Stomach (tissue), 9 donors: Measurements from ENCODE around the gene SMYD3. TPM values are rescaled to one million over a fixed set of nuclear protein-coding genes. Genes with fewer than 3 reads are reported as not detected.

Experiments
- DNase-seq, 2 donors: peaks; one replicate each; pipeline versions ENCODE4 v3.0.0 to v3.0.0-alpha.2; 2013 to 2019
- H3K27ac ChIP-seq, 5 donors: fragments of 200-600 bp in 4 of 5; sonication (generic) in 4 of 5; one replicate each; pipeline ENCODE4 v1.5.1; 2013 to 2019; ENCODE audit warnings: mild to moderate bottlenecking in 1 of 5, moderate library complexity in 1 of 5
- H3K27me3 ChIP-seq, 3 donors: fragments of 200-600 bp; sonication (generic); one replicate each; pipeline ENCODE4 v1.5.1; 2017 to 2019; ENCODE audit warnings: mixed run types in 1 of 3
- H3K36me3 ChIP-seq, 4 donors: fragments of 200-600 bp; sonication (generic); 1 replicate in 3 of 4; 2 replicates in 1 of 4; pipeline ENCODE4 v1.5.1; 2016 to 2019
- H3K4me1 ChIP-seq, 4 donors: fragments of 200-600 bp; sonication (generic); one replicate each; pipeline ENCODE4 v1.5.1; 2016 to 2019
- H3K4me3 ChIP-seq, 4 donors: fragments of 200-600 bp; sonication (generic) in 3 of 4; one replicate each; pipeline ENCODE4 v1.5.1; 2016 to 2019; ENCODE audit warnings: mild to moderate bottlenecking in 1 of 4
- H3K9me3 ChIP-seq, 4 donors: fragments of 200-600 bp; sonication (generic); one replicate each; pipeline ENCODE4 v1.5.1; 2016 to 2019
- EP300 ChIP-seq: sonication (generic); formaldehyde crosslinking; IDR thresholded peaks from one replicate; pipeline ENCODE4 v1.6.1; 2017; ENCODE audit warnings: antibody characterized with exemption
- POLR2A ChIP-seq, 4 donors: fragments of 450-650 bp; IDR thresholded peaks; one replicate each; pipeline ENCODE4 v1.6.1; 2016; ENCODE audit warnings: antibody characterized with exemption in 4 of 4, control low read depth in 2 of 4, mild to moderate bottlenecking in 1 of 4, moderate library complexity in 1 of 4
- POLR2AphosphoS5 ChIP-seq, 3 donors: sonication (generic); formaldehyde crosslinking; IDR thresholded peaks; one replicate each; pipeline ENCODE4 v1.6.1; 2016; ENCODE audit warnings: antibody characterized with exemption in 3 of 3
- WGBS, 5 donors: extraction: QIAGEN DNeasy Blood & Tissue Kit in 3 of 5; methylation state at CpG; one replicate each; pipeline versions ENCODE4 v1.1.5 to v1.1.7; 2013 to 2018; 5-methylcytosine and 5-hydroxymethylcytosine counted together
- intact Hi-C: fragments of 100-400 bp; cut with DNase I; formaldehyde crosslinking; loops from one replicate; pipeline ENCODE4 v1.15.1; 2023; ENCODE audit warnings: low total_unique reads
- polyA plus RNA-seq, 3 donors: library from polyadenylated mRNA; stranded (reverse); fragments of 200-250 nt; gene quantifications; one replicate each; pipeline ENCODE4 v1.2.3, GENCODE V29; 2013
- total RNA-seq, 5 donors: library from RNA; depleted of rRNA; stranded (reverse); fragments of >200 nt; gene quantifications; one replicate each; pipeline versions ENCODE4 v1.1.0 to v1.2.3, GENCODE V29; 2014 to 2016
- TF ChIP-seq, protein P1 (sequence below), 7 experiments: fragments of 450-650 bp in 4 of 7; fragments of 200-600 bp in 3 of 7; sonication (generic) in 3 of 7; IDR thresholded peaks; one replicate each; pipeline ENCODE4 v1.5.1; 2016 to 2019; ENCODE audit warnings: antibody characterized with exemption in 7 of 7, control low read depth in 2 of 7, mild to moderate bottlenecking in 1 of 7
- donor health status: healthy with polysubstance abuse.
- donor health status: Bipolar disorder and iron deficiency.
- donor health status: healthy.

Gene SMYD3
- total and polyA plus RNA-seq, 8 donors: 6.4 to 196 (median 27.8) TPM

DNA sequence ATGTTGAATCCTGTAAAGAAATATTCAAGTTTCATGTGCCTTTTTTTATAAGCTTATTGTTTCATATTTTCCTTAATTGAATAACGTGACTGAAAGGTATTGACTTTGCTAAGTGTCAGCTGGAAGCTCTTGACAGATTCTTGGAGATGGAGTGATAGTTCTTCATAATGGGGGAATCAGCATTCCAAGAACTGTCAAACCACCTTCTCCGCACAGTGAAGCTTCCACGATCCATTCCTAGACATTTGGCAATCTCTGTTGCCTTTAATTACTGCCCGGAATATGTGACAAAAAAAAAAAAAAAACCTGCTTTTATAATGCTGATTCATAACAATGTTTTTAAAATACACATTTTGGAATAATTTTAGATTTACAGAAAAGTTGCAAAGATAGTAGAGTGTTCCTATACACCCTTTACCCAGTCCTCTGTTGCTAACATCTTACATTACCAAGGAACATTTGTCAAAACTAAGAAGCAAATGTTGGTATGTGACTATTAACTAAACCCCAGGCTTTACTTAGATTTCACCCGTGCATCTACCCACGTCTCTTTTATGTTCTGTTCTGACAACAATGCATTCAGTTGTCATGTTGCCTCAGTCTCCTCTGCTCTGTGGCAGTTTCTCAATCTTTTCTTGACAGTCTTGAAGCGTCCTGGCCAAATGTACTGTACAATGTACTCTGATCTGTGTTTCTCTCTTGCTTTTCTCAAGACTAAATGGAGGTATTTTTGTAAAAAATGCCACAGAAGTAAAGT, 674.1 kb downstream of the SMYD3 start:
- Histone ChIP-seq H3K9me3 (no peaks in the 10 kb centered on the region), H3K27me3 (no peaks in the 10 kb centered on the region), H3K4me1 (no peaks in the 10 kb centered on the region), H3K36me3 (peaks cover 0 to 11% (median 3%) of the 10 kb centered on the region in 4 donors), H3K4me3 (no peak overlapping the region), H3K27ac (no peak overlapping the region)
- no peak for DNase-seq
- no peak for TF ChIP-seq EP300
- TF ChIP-seq, protein P1, sequence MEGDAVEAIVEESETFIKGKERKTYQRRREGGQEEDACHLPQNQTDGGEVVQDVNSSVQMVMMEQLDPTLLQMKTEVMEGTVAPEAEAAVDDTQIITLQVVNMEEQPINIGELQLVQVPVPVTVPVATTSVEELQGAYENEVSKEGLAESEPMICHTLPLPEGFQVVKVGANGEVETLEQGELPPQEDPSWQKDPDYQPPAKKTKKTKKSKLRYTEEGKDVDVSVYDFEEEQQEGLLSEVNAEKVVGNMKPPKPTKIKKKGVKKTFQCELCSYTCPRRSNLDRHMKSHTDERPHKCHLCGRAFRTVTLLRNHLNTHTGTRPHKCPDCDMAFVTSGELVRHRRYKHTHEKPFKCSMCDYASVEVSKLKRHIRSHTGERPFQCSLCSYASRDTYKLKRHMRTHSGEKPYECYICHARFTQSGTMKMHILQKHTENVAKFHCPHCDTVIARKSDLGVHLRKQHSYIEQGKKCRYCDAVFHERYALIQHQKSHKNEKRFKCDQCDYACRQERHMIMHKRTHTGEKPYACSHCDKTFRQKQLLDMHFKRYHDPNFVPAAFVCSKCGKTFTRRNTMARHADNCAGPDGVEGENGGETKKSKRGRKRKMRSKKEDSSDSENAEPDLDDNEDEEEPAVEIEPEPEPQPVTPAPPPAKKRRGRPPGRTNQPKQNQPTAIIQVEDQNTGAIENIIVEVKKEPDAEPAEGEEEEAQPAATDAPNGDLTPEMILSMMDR (IDR thresholded peaks at IDR 0.05): no peak
- no peak for TF ChIP-seq POLR2AphosphoS5 (IDR thresholded peaks at IDR 0.05)
- TF ChIP-seq POLR2A (IDR thresholded peaks at IDR 0.05): no peak
- intact Hi-C loops: no loop called here
- WGBS, 5 donors: 86 to 94% (median 91%) methylated on average over 7 of the region's 7 CpGs

DNA sequence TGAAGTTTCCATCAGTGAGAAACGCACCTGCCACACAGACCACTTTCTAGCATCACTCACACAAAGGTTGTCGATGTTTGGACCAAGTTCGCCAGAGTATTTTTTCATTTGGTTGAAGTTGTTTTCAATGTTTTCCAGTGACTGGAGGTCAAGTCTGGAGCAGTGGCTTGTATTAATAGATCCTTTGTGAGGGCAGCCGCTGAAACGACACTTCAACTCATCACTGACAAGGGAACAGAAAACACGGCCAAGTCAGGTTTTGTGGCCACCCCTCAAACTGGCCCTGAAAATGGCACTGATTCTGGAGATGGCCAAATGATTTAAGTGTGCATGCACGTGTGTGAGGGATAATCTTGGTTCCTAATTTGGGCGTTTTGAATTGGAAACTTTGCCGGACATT, 675.6 kb downstream of the SMYD3 start:
- intact Hi-C loops: no loop called here
- WGBS, 5 donors: 79 to 89% (median 87%) methylated on average over 8 to 9 of the region's 9 CpGs

DNA sequence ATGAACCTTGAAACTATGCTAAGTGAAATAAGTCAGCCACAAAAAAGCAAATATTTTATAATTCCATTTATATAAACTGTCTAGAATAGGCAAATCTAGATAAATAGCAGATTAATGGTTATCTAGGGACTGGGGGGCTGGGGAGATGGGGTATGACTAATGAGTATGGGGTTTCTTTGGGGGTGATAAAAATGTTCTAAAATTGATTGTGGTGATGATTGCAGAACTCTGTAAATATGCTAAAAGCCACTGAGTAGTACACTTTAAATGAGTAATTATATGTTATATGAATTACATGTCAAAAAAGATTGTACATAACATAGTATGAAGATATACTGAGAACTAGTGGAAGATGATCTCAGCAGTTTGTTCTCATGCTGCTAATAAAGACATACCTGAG, 677.3 kb downstream of the SMYD3 start:
- Histone ChIP-seq H3K4me3 (no peak overlapping the region), H3K27ac (no peak overlapping the region), H3K36me3 (no peaks in the 10 kb centered on the region), H3K4me1 (no peaks in the 10 kb centered on the region), H3K27me3 (no peaks in the 10 kb centered on the region), H3K9me3 (no peaks in the 10 kb centered on the region)
- no peak for DNase-seq
- intact Hi-C loops: no loop called here
- TF ChIP-seq POLR2A (IDR thresholded peaks at IDR 0.05) (no peak), POLR2AphosphoS5 (IDR thresholded peaks at IDR 0.05) (no peak), EP300 (no peak)
- TF ChIP-seq, protein P1 (IDR thresholded peaks at IDR 0.05): no peak

More for the DNA sequence above, 675.6 kb downstream of the SMYD3 start:
- no peak overlapping the region for H3K27ac ChIP-seq
- no peak overlapping the region for H3K4me3 ChIP-seq
- no peaks in the 10 kb centered on the region for H3K4me1 ChIP-seq
- no peaks in the 10 kb centered on the region for H3K27me3 ChIP-seq
- no peak for DNase-seq
- no peaks in the 10 kb centered on the region for H3K9me3 ChIP-seq
- TF ChIP-seq POLR2A (IDR thresholded peaks at IDR 0.05): no peak
- TF ChIP-seq POLR2AphosphoS5 (IDR thresholded peaks at IDR 0.05): no peak
- no peak for TF ChIP-seq EP300
- TF ChIP-seq, protein P1 (IDR thresholded peaks at IDR 0.05): no peak
- peaks cover 0 to 10% (median 3%) of the 10 kb centered on the region in 4 donors for H3K36me3 ChIP-seq

DNA sequence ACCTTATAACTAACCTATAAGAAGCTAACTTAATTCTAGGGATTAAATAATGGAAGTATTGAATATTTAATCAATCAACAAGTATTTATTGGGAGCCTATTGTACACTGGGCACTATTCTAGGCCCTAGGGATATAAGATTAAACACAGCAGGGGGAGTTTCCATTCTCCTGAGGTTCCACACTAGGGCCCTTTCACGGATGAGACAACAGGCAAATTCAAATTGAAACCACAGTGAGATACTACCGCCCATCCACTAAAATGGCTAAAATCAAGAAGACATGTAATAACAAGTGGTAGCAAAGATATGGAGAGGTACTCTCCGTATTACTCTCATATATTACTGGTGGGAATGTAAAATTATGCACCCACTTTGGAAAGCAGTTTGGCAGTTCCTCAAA, 677.9 kb downstream of the SMYD3 start:
- TF ChIP-seq, protein P1 (IDR thresholded peaks at IDR 0.05): no peak
- TF ChIP-seq POLR2AphosphoS5 (IDR thresholded peaks at IDR 0.05) (no peak), EP300 (no peak), POLR2A (IDR thresholded peaks at IDR 0.05) (no peak)
- H3K27me3 ChIP-seq: no peaks in the 10 kb centered on the region

More for the DNA sequence above, 677.9 kb downstream of the SMYD3 start:
- no peaks in the 10 kb centered on the region for H3K36me3 ChIP-seq
- H3K4me1 ChIP-seq: no peaks in the 10 kb centered on the region
- H3K9me3 ChIP-seq: no peaks in the 10 kb centered on the region
- H3K27ac ChIP-seq: no peak overlapping the region
- 86 to 95% (median 92%) methylated on average over 3 of the region's 3 CpGs for WGBS, 5 donors
- no peak overlapping the region for H3K4me3 ChIP-seq
- no peak for DNase-seq
- intact Hi-C loops: no loop called here
